HUES64 (cell line): Measurements from ENCODE around the gene BRD1.

Experiments
- H3K27ac ChIP-seq: 2 replicates; pipeline ENCODE4 v1.7.0; 2013; ENCODE audit warnings: low read depth, low read length, inconsistent platforms
- H3K27me3 ChIP-seq: 2 replicates; pipeline ENCODE4 v1.6.1; 2013; ENCODE audit warnings: mild to moderate bottlenecking, low read length; ENCODE audit not compliant: insufficient read depth
- H3K36me3 ChIP-seq: 2 replicates; pipeline ENCODE4 v1.6.1; 2013; ENCODE audit warnings: mild to moderate bottlenecking, low read length; ENCODE audit not compliant: insufficient read depth
- H3K4me1 ChIP-seq: 2 replicates; pipeline ENCODE4 v1.6.1; 2013; ENCODE audit warnings: mild to moderate bottlenecking, low read length, moderate library complexity; ENCODE audit not compliant: insufficient read depth
- H3K4me3 ChIP-seq: 2 replicates; pipeline ENCODE4 v1.5.1; 2013; ENCODE audit warnings: mild to moderate bottlenecking, low read length, moderate library complexity
- H3K9ac ChIP-seq: 2 replicates; pipeline ENCODE4 v1.6.1; 2013; ENCODE audit warnings: mild to moderate bottlenecking, low read depth, low read length
- H3K9me3 ChIP-seq: 2 replicates; pipeline ENCODE4 v1.6.1; 2013; ENCODE audit warnings: low read depth, low read length; ENCODE audit not compliant: insufficient read depth
- WGBS: fragments of 150-250, 120-280 bp; methylation state at CpG from one replicate; pipeline ENCODE4 v1.1.7; 2013; ENCODE audit warnings: missing lambda C conversion rate; 5-methylcytosine and 5-hydroxymethylcytosine counted together

Gene BRD1

GRCh38 chr22:49770547-49771265, 57.0 kb downstream of the BRD1 start:
- H3K27me3 ChIP-seq: no peaks in the 10 kb centered on the region
- no peak overlapping the region for H3K27ac ChIP-seq
- H3K36me3 ChIP-seq: peaks cover 30% of the 10 kb centered on the region
- WGBS: 91% methylated on average over 29 of the region's 29 CpGs
- H3K4me3 ChIP-seq: peak overlapping the region; percentile 29; the same call in 1 of the 2 replicates
- H3K4me1 ChIP-seq: no peaks in the 10 kb centered on the region
- H3K9me3 ChIP-seq: peaks cover 11% of the 10 kb centered on the region
- no peak overlapping the region for H3K9ac ChIP-seq

GRCh38 chr22:49769691-49770546, 57.8 kb downstream of the BRD1 start:
- no peaks in the 10 kb centered on the region for H3K4me1 ChIP-seq
- no peak overlapping the region for H3K27ac ChIP-seq
- H3K9me3 ChIP-seq: peaks cover 11% of the 10 kb centered on the region
- H3K27me3 ChIP-seq: no peaks in the 10 kb centered on the region
- H3K4me3 ChIP-seq: no peak overlapping the region
- H3K9ac ChIP-seq: no peak overlapping the region
- peaks cover 24% of the 10 kb centered on the region for H3K36me3 ChIP-seq
- WGBS: 89% methylated on average over 22 of the region's 22 CpGs

GRCh38 chr22:49768951-49769690, 58.6 kb downstream of the BRD1 start:
- WGBS: 88% methylated on average over 24 of the region's 24 CpGs
- Histone ChIP-seq H3K36me3 (peaks cover 16% of the 10 kb centered on the region), H3K4me3 (no peak overlapping the region), H3K27ac (no peak overlapping the region), H3K4me1 (no peaks in the 10 kb centered on the region), H3K27me3 (no peaks in the 10 kb centered on the region), H3K9ac (no peak overlapping the region), H3K9me3 (peaks cover 11% of the 10 kb centered on the region)

GRCh38 chr22:49768077-49768910, 59.4 kb downstream of the BRD1 start:
- Histone ChIP-seq H3K9ac (no peak overlapping the region), H3K9me3 (peaks cover 11% of the 10 kb centered on the region), H3K27ac (no peak overlapping the region), H3K36me3 (peaks cover 8% of the 10 kb centered on the region), H3K4me3 (no peak overlapping the region), H3K27me3 (no peaks in the 10 kb centered on the region), H3K4me1 (no peaks in the 10 kb centered on the region)
- WGBS: 81% methylated on average over 17 of the region's 18 CpGs

GRCh38 chr22:49767355-49768062, 60.2 kb downstream of the BRD1 start:
- Histone ChIP-seq H3K9ac (no peak overlapping the region), H3K27ac (no peak overlapping the region), H3K4me1 (no peaks in the 10 kb centered on the region), H3K9me3 (peaks cover 11% of the 10 kb centered on the region), H3K4me3 (no peak overlapping the region), H3K27me3 (no peaks in the 10 kb centered on the region), H3K36me3 (0 out of 2 replicates have a peak, but pooled peaks cover 1% of the 10 kb centered on the region)
- WGBS: 39% methylated on average over 5 of the region's 5 CpGs

- H3K27me3 ChIP-seq: no peaks in the 10 kb centered on the region
- no peak overlapping the region for H3K27ac ChIP-seq
- no peak overlapping the region for H3K4me3 ChIP-seq
- peaks cover 11% of the 10 kb centered on the region for H3K9me3 ChIP-seq
- 93% methylated on average over 12 of the region's 12 CpGs for WGBS
- no peak overlapping the region for H3K9ac ChIP-seq
- no peaks in the 10 kb centered on the region for H3K36me3 ChIP-seq
- no peaks in the 10 kb centered on the region for H3K4me1 ChIP-seq
These were observed 61.7 kb downstream of the BRD1 start for GRCh38 chr22:49765951-49766350.

- Histone ChIP-seq H3K4me1 (no peaks in the 10 kb centered on the region), H3K9ac (no peak overlapping the region), H3K9me3 (peaks cover 11% of the 10 kb centered on the region), H3K27me3 (no peaks in the 10 kb centered on the region), H3K36me3 (no peaks in the 10 kb centered on the region), H3K4me3 (no peak overlapping the region), H3K27ac (no peak overlapping the region)
- 91% methylated on average over 17 of the region's 17 CpGs for WGBS
These were observed 62.4 kb downstream of the BRD1 start for GRCh38 chr22:49765091-49765771.

GRCh38 chr22:49764127-49764581, 63.5 kb downstream of the BRD1 start:
- Histone ChIP-seq H3K27me3 (no peaks in the 10 kb centered on the region), H3K36me3 (no peaks in the 10 kb centered on the region), H3K4me1 (no peaks in the 10 kb centered on the region), H3K9me3 (peaks cover 11% of the 10 kb centered on the region), H3K4me3 (no peak overlapping the region), H3K9ac (no peak overlapping the region), H3K27ac (no peak overlapping the region)
- WGBS: 76% methylated on average over 24 of the region's 24 CpGs

- Histone ChIP-seq H3K9ac (no peak overlapping the region), H3K36me3 (no peaks in the 10 kb centered on the region), H3K4me3 (no peak overlapping the region), H3K4me1 (no peaks in the 10 kb centered on the region), H3K9me3 (peaks cover 11% of the 10 kb centered on the region), H3K27ac (no peak overlapping the region), H3K27me3 (no peaks in the 10 kb centered on the region)
- WGBS: 87% methylated on average over 13 of the region's 13 CpGs
These were observed 64.0 kb downstream of the BRD1 start for GRCh38 chr22:49763696-49764095.
